ENCODE measurements around the gene HEBP1. TPM values are rescaled to one million over a fixed set of nuclear protein-coding genes. Genes with fewer than 3 reads are reported as not detected.

Gene HEBP1
- total RNA-seq, 1 donor from 2014 or later = 28.9 TPM

DNA sequence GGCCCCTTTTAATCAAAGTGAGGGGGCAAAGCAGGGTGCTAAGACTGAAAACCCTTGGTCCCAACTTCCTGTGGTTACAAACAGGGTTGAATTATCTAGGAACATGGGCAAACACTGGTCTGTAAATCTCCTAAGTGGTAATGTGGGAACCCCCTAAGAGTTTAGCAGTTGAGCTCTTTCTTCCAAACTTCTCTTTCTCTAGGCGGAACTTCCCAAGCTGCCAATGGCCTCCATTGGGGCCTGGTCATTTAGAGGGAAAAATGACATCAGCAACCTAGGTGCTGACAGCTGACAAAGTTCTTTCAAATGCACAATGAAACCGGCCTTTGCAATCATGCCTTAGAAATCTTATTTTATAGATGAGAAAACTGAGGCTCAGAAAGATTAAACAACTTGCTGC, 17.7 kb downstream of the HEBP1 start:
- FAIRE-seq = no peak
- Histone ChIP-seq H3K4me3 (ENCODE audit: insufficient read depth, low read depth, low read length) (no peak overlapping the region), H4K20me1 (ENCODE audit: insufficient read depth, low read length) (no peaks in the 10 kb centered on the region), H3K27me3 (ENCODE audit: insufficient read depth, low read length) (no peaks in the 10 kb centered on the region), H3K9me3 (ENCODE audit: insufficient read depth, low read depth, low read length) (no peaks in the 10 kb centered on the region), H3K4me2 (ENCODE audit: low read length) (no peak overlapping the region), H3K4me1 (ENCODE audit: insufficient read depth, low read length) (peaks cover 17% of the 10 kb centered on the region), H3K36me3 (ENCODE audit: insufficient read depth, low read length) (peaks cover 12% of the 10 kb centered on the region), H3K27ac (ENCODE audit: low read depth, low read length) (no peak overlapping the region), H3K79me2 (ENCODE audit: insufficient read depth, low read length) (no peaks in the 10 kb centered on the region), H3K9ac (ENCODE audit: low read length) (no peak overlapping the region), H2AFZ (ENCODE audit: low read depth, low read length) (no peak overlapping the region)
- peaks cover 4% of the 10 kb centered on the region for H3K36me3 Mint-ChIP-seq (ENCODE audit: low read depth, unreplicated experiment)
- H3K27me3 Mint-ChIP-seq (ENCODE audit: low read depth, unreplicated experiment) = no peaks in the 10 kb centered on the region
- H3K4me3 Mint-ChIP-seq (ENCODE audit: unreplicated experiment) = no peak overlapping the region
- TF ChIP-seq EZH2 (IDR thresholded peaks at IDR 0.05; ENCODE audit: insufficient read depth, low read length) = no peak
- TF ChIP-seq, protein P1, sequence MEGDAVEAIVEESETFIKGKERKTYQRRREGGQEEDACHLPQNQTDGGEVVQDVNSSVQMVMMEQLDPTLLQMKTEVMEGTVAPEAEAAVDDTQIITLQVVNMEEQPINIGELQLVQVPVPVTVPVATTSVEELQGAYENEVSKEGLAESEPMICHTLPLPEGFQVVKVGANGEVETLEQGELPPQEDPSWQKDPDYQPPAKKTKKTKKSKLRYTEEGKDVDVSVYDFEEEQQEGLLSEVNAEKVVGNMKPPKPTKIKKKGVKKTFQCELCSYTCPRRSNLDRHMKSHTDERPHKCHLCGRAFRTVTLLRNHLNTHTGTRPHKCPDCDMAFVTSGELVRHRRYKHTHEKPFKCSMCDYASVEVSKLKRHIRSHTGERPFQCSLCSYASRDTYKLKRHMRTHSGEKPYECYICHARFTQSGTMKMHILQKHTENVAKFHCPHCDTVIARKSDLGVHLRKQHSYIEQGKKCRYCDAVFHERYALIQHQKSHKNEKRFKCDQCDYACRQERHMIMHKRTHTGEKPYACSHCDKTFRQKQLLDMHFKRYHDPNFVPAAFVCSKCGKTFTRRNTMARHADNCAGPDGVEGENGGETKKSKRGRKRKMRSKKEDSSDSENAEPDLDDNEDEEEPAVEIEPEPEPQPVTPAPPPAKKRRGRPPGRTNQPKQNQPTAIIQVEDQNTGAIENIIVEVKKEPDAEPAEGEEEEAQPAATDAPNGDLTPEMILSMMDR (IDR thresholded peaks at IDR 0.05; ENCODE audit: insufficient read depth, low read depth, low read length) = no peak
- no peak for DNase-seq (ENCODE audit: low read depth)
- H3K9me3 Mint-ChIP-seq (ENCODE audit: unreplicated experiment) = no peaks in the 10 kb centered on the region
- H3K4me1 Mint-ChIP-seq (ENCODE audit: low read depth, unreplicated experiment) = no peaks in the 10 kb centered on the region
- no peak overlapping the region for H3K27ac Mint-ChIP-seq (ENCODE audit: unreplicated experiment)

DNA sequence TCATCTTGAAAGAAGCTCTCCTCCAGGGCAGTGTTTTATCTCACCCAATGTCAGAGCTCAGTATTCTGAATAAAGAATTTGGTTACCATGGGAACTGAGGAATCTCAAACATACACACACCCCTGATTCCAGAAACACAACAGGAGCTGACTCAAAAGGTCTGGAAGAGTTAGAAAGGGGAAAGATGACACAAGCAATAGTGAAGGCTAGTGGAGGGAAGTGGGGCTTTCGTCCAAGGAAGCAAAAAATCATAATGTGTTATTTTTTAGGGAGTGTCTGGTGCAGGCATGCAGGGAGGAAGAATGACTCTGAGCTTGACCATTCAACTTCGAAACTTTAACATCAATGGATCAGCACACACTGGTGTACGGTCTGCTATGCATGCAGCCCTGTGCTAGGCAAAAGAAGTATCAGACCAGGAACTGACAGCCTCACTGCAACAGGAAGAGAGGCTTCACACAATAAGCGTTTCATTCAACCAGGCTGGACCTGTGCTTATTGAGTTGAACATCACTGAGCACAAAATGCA, 20.3 kb downstream of the HEBP1 start:
- Histone ChIP-seq H3K4me1 (ENCODE audit: insufficient read depth, low read length) (peaks cover 38% of the 10 kb centered on the region), H3K27me3 (ENCODE audit: insufficient read depth, low read length) (no peaks in the 10 kb centered on the region), H3K27ac (ENCODE audit: low read depth, low read length) (peak overlapping the region; percentile 94), H3K4me2 (ENCODE audit: low read length) (peak overlapping the region; percentile 70), H2AFZ (ENCODE audit: low read depth, low read length) (no peak overlapping the region), H3K36me3 (ENCODE audit: insufficient read depth, low read length) (no peaks in the 10 kb centered on the region), H3K9me3 (ENCODE audit: insufficient read depth, low read depth, low read length) (no peaks in the 10 kb centered on the region), H3K4me3 (ENCODE audit: insufficient read depth, low read depth, low read length) (peak overlapping the region; percentile 1), H3K79me2 (ENCODE audit: insufficient read depth, low read length) (no peaks in the 10 kb centered on the region), H3K9ac (ENCODE audit: low read length) (peak overlapping the region; percentile 81), H4K20me1 (ENCODE audit: insufficient read depth, low read length) (no peaks in the 10 kb centered on the region)
- peak; percentile 96 for FAIRE-seq
- Mint-ChIP-seq H3K36me3 (ENCODE audit: low read depth, unreplicated experiment) (peaks cover 10% of the 10 kb centered on the region), H3K27me3 (ENCODE audit: low read depth, unreplicated experiment) (no peaks in the 10 kb centered on the region), H3K9me3 (ENCODE audit: unreplicated experiment) (no peaks in the 10 kb centered on the region), H3K4me3 (ENCODE audit: unreplicated experiment) (no peak overlapping the region), H3K27ac (ENCODE audit: unreplicated experiment) (no peak overlapping the region), H3K4me1 (ENCODE audit: low read depth, unreplicated experiment) (peaks cover 7% of the 10 kb centered on the region)
- no peak for TF ChIP-seq EZH2 (IDR thresholded peaks at IDR 0.05; ENCODE audit: insufficient read depth, low read length)
- TF ChIP-seq, protein P1 (IDR thresholded peaks at IDR 0.05; ENCODE audit: insufficient read depth, low read depth, low read length) = no peak
- DNase-seq (ENCODE audit: low read depth) = peak; percentile 96

DNA sequence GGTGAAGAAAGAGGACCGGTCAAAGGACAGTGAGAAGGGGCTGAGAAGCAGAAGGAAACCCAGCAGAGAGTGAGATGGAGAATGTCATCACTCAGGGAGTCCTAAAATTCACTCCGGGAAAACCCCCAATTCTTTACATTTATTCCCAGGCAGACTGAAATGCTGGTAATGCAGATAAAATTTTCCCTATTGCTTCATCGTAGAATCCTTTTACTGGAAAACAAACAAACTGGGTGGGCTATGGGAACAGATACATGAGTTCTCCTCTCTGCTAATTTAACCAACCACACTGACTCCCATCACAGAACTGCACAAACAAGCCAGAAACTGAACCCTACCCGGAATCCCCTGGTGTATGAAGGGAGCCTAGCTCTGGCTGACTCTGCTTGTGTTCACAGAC, 20.9 kb downstream of the HEBP1 start:
- peaks cover 7% of the 10 kb centered on the region for H3K4me1 Mint-ChIP-seq (ENCODE audit: low read depth, unreplicated experiment)
- no peaks in the 10 kb centered on the region for H3K9me3 ChIP-seq (ENCODE audit: insufficient read depth, low read depth, low read length)
- no peaks in the 10 kb centered on the region for H3K27me3 ChIP-seq (ENCODE audit: insufficient read depth, low read length)
- no peak overlapping the region for H2AFZ ChIP-seq (ENCODE audit: low read depth, low read length)
- H3K36me3 ChIP-seq (ENCODE audit: insufficient read depth, low read length) = peaks cover 6% of the 10 kb centered on the region
- FAIRE-seq = no peak
- no peak for TF ChIP-seq EZH2 (IDR thresholded peaks at IDR 0.05; ENCODE audit: insufficient read depth, low read length)
- TF ChIP-seq, protein P1 (IDR thresholded peaks at IDR 0.05; ENCODE audit: insufficient read depth, low read depth, low read length) = no peak
- H3K4me3 ChIP-seq (ENCODE audit: insufficient read depth, low read depth, low read length) = no peak overlapping the region
- H3K36me3 Mint-ChIP-seq (ENCODE audit: low read depth, unreplicated experiment) = peaks cover 17% of the 10 kb centered on the region
- H3K4me1 ChIP-seq (ENCODE audit: insufficient read depth, low read length) = peaks cover 38% of the 10 kb centered on the region
- H3K27me3 Mint-ChIP-seq (ENCODE audit: low read depth, unreplicated experiment) = no peaks in the 10 kb centered on the region
- DNase-seq (ENCODE audit: low read depth) = no peak
- H3K27ac Mint-ChIP-seq (ENCODE audit: unreplicated experiment) = no peak overlapping the region
- peak overlapping the region; percentile 81 for H3K9ac ChIP-seq (ENCODE audit: low read length)
- H3K4me2 ChIP-seq (ENCODE audit: low read length) = peak overlapping the region; percentile 70
- H3K9me3 Mint-ChIP-seq (ENCODE audit: unreplicated experiment) = peaks cover 2% of the 10 kb centered on the region
- H3K27ac ChIP-seq (ENCODE audit: low read depth, low read length) = peak overlapping the region; percentile 94
- no peaks in the 10 kb centered on the region for H3K79me2 ChIP-seq (ENCODE audit: insufficient read depth, low read length)
- H4K20me1 ChIP-seq (ENCODE audit: insufficient read depth, low read length) = no peaks in the 10 kb centered on the region
- H3K4me3 Mint-ChIP-seq (ENCODE audit: unreplicated experiment) = no peak overlapping the region

Data from astrocyte (in vitro differentiated cells and primary cell).